AG04449 (cell line): ENCODE data around the gene RADIL.

Experiments
- CTCF ChIA-PET: fragments of 350-600 bp; formaldehyde crosslinking; extraction: SDS; loops from one replicate; lab custom pipeline; 2021; ENCODE audit warnings: antibody characterized with exemption; lab: Yijun Ruan, JAX
- POLR2A ChIA-PET: fragments of 400-600, 350-600 bp; formaldehyde crosslinking; extraction: SDS; loops from one replicate; lab custom pipeline; 2020; ENCODE audit warnings: antibody characterized with exemption, inconsistent platforms; lab: Yijun Ruan, JAX
- DNase-seq: peaks from one replicate; pipeline ENCODE4 v3.0.0-alpha.2; 2010; ENCODE audit warnings: low read depth, low spot score
- H3K4me3 ChIP-seq: 2 replicates; pipeline ENCODE4 v1.5.1; 2011; ENCODE audit warnings: low read depth, mild to moderate bottlenecking, control low read depth, low read length
- TF ChIP-seq, protein P1 (sequence below): IDR thresholded peaks from one replicate; pipeline ENCODE4 v1.5.1; 2011; ENCODE audit warnings: mild to moderate bottlenecking, moderate library complexity, low read length, control low read depth, inconsistent platforms; ENCODE audit not compliant: insufficient read depth; ENCODE audit errors: missing control alignments

RADIL gene

DNA sequence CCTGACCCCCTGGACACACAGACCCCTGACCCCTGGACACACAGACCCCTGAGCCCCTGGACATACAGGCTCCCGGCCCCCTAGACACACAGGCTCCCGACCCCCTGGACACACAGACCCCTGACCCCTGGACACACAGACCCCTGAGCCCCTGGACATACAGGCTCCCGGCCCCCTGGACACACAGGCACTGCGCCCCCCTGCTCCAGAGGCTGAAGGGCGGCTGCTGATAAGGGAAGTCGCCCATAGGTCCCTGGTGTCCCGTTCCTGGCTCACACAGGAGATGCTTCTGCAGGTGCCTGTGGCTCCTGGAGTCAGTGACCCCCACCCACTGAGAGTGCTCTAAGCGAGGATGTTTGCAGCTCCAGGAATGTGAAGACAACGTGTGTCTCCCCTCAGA lies 111.8 kb downstream of the RADIL start:
- H3K4me3 ChIP-seq: no peak overlapping the region
- ChIA-PET POLR2A (no interaction called here), CTCF (interaction anchor here (0.6 kb wide), 1 partner anchor 154 kb away, joined by 3 read pairs; no protein-coding TSS in a partner anchor)
- TF ChIP-seq, protein P1, sequence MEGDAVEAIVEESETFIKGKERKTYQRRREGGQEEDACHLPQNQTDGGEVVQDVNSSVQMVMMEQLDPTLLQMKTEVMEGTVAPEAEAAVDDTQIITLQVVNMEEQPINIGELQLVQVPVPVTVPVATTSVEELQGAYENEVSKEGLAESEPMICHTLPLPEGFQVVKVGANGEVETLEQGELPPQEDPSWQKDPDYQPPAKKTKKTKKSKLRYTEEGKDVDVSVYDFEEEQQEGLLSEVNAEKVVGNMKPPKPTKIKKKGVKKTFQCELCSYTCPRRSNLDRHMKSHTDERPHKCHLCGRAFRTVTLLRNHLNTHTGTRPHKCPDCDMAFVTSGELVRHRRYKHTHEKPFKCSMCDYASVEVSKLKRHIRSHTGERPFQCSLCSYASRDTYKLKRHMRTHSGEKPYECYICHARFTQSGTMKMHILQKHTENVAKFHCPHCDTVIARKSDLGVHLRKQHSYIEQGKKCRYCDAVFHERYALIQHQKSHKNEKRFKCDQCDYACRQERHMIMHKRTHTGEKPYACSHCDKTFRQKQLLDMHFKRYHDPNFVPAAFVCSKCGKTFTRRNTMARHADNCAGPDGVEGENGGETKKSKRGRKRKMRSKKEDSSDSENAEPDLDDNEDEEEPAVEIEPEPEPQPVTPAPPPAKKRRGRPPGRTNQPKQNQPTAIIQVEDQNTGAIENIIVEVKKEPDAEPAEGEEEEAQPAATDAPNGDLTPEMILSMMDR: no peak
- no peak for DNase-seq

DNA sequence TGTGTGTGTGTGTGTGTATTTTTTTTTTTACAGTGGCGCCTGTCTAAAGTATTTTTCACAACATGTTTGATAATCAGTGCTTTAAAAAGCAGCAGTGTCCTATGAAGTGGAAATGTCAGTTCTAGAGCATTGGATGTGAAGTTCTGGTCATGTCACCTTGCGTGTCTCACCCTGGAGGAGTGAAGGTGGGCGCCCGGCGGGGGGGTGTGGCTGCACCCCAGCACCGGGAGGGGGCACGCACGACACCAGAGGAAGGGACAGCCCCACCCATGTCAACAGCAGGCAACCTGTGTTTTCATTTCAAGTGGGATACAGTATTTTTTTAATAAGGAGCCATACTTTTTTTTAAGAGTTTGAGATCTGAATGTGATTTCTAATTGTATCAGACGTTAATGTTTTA lies 112.6 kb downstream of the RADIL start:
- CTCF ChIA-PET: interaction anchor here (0.6 to 1.4 kb wide), 2 partner anchors 22 to 153 kb away, joined by 3 to 5 read pairs; no protein-coding TSS in a partner anchor
- H3K4me3 ChIP-seq: no peak overlapping the region
- DNase-seq: no peak
- TF ChIP-seq, protein P1: no peak
- POLR2A ChIA-PET: no interaction called here

DNA sequence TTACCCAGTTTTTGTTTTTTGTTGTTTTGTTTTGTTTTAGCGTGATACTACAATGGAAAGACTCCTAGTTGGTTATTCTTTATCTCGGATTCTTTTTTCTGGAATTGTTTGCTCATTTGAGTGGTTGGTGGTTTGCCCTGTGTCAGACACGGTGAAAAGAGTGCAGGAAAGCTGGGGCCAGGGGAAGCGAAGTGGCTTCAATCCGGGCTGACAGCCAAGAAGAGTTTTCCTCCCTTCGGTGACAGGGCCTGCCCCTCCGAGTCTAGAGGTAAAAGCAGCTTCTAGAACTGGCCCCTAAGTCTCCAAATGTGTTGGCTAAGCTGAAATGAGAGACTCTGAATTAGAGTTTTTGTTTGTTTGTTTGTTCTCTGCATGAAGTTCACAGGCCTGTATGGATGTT lies 113.8 kb downstream of the RADIL start:
- H3K4me3 ChIP-seq: no peak overlapping the region
- ChIA-PET CTCF (interaction anchor here (1.4 kb wide), 1 partner anchor 23 kb away, joined by 5 read pairs; no protein-coding TSS in a partner anchor), POLR2A (no interaction called here)
- TF ChIP-seq, protein P1: no peak
- DNase-seq: no peak

DNA sequence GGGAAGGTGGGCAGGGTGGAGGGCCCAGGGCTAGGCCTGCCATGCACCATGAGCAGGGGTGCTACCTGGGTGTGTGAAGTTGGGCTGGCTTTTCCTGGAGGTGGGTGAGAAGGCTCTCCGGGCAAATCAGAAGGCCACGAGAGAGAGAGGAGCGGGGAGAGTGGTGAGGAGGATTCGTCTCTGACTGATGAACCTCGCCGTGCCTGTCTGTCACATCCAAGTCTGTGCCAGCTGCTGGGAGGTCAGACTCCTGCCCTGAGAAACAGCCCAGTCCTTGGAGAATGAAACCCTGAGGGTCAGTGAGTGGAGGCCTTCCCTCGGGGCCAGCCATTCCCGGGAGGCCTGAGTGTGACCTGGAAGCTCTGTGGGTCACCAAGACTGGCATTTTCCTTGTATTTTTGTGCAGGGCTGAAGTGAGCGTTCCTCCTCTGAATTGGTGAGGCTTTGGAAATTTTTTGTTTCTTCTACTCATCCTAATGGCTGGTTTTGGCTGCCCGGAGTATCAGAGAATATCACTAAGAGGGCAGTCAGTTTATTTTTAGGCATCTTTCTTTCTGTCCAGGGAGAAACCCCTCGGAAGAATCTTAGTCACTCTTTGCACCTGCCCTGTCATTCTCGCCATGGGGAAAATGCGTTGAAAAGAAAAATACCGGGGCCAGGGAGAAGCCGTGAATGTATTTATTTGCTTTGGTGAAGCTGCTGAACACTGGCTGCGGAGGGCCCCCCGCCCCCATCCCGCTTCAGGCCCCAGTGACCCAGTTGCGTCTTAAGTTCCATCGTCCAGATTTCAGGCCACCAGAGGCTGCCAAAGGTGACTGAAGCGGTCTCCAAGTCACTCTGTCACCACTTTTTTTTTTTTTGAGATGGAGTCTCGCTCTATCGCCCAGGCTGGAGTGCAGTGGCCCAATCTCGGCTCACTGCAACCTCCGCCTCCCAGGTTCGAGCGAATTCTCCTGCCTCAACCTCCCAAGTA lies 114.6 kb downstream of the RADIL start:
- no peak overlapping the region for H3K4me3 ChIP-seq
- no peak for DNase-seq
- ChIA-PET CTCF (interaction anchor here (1.4 to 6.2 kb wide), 2 partner anchors 15 to 24 kb away, joined by 5 to 44 read pairs; no protein-coding TSS in a partner anchor), POLR2A (no interaction called here)
- TF ChIP-seq, protein P1: no peak

DNA sequence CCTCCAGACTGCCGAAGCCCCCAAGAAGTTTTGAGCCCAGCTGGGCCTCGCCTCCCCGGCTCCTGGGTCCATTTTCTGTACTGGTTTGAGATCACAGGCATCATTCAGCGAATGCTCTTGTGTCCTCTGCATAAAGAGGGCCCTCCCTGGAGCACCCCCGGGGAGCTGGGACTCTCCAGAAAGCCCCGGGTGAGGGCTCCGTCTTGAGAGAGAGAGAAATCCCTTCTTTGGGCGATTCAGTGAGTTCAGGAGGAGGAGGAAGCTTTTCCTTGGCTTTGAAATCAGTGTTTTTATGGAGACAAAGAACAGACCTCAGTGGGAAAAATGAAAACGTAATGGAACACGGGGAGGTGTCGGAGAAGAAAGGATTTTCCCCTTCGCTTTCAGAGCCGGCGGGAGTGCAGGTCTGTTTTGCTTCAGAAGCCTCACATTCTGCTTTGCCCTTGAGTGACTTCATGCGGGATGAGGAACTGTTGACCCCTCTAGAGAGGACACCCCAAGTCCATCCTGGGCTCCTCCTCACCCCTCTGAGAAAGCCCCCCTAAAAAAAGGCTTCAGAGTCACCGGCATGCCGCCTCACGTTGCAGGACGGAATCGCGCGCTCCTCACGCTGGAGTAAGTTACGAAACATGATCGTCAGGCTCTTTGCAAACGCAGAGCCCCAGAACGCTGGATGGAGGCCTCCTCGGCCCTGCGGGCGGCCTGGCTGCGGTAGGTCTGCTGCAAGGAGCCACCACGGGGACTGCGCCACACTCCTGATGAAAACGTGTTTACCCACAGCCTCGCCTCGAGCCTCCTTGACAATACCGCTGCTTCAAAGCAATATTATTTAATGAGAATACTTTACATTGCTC lies 116.6 kb downstream of the RADIL start:
- ChIA-PET CTCF (interaction anchor here (0.6 to 6.2 kb wide), 3 partner anchors 13 to 41 kb away, joined by 3 to 44 read pairs (median 3); no protein-coding TSS in a partner anchor), POLR2A (no interaction called here)
- DNase-seq: no peak
- H3K4me3 ChIP-seq: no peak overlapping the region
- TF ChIP-seq, protein P1: no peak
